Vagina (tissue), 2 donors: ENCODE measurements around the gene SPRY1.

Experiments used
- CTCF ChIP-seq, 3 experiments: fragments of 450-650 bp in 2 of 3; fragments of 200-600 bp in 1 of 3; sonication (generic) in 1 of 3; IDR thresholded peaks; one replicate each; pipeline ENCODE4 v1.5.1; 2017 to 2019; ENCODE audit warnings: antibody characterized with exemption in 3 of 3, mild to moderate bottlenecking in 2 of 3, moderate library complexity in 2 of 3
- POLR2AphosphoS5 ChIP-seq, 2 donors: sonication (generic); formaldehyde crosslinking; IDR thresholded peaks; one replicate each; pipeline ENCODE4 v1.9.0; 2017; ENCODE audit warnings: antibody characterized with exemption in 2 of 2, mild to moderate bottlenecking in 2 of 2, low read depth in 1 of 2; ENCODE audit not compliant: insufficient read depth in 1 of 2

GRCh38 chr4:123435246-123436113, 38.9 kb downstream of the SPRY1 start:
- TF ChIP-seq POLR2AphosphoS5 (IDR thresholded peaks at IDR 0.05; ENCODE audit: insufficient read depth in 1 of 2, low read depth in 1 of 2) (no peak), CTCF (IDR thresholded peaks at IDR 0.05) (no peak)
